CD4-positive, alpha-beta T cell treated with Interleukin-15 for 4 hours (primary cell): ENCODE data around the gene AGBL5.
A peak's percentile ranks its signal among the peaks of the same experiment; 100 is the strongest.

Experiments used
- DNase-seq: peaks from one replicate; pipeline ENCODE4 v3.0.0-alpha.2; 2020; ENCODE audit warnings: low spot score

AGBL5 gene

DNA sequence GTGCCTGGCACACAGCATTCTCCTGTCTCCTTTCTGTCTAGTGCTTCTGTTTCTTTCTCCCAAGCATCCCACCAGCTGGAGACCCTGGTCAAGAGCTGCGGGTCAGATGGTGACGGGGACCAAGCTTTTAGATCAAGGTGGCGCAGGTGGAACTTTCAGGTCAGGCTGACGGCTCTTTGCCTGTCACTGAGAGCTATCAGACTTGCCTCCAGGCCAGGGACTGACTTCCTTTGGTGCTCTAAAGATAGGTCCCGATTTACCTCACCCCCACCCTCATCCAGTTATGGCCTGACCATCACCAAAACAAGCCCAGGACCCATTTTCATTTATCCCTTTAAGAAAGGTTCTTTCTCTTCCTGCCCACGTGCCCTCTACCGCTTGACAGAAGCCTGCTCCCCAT is 25.8 kb downstream of the AGBL5 start:
- DNase-seq: no peak

DNA sequence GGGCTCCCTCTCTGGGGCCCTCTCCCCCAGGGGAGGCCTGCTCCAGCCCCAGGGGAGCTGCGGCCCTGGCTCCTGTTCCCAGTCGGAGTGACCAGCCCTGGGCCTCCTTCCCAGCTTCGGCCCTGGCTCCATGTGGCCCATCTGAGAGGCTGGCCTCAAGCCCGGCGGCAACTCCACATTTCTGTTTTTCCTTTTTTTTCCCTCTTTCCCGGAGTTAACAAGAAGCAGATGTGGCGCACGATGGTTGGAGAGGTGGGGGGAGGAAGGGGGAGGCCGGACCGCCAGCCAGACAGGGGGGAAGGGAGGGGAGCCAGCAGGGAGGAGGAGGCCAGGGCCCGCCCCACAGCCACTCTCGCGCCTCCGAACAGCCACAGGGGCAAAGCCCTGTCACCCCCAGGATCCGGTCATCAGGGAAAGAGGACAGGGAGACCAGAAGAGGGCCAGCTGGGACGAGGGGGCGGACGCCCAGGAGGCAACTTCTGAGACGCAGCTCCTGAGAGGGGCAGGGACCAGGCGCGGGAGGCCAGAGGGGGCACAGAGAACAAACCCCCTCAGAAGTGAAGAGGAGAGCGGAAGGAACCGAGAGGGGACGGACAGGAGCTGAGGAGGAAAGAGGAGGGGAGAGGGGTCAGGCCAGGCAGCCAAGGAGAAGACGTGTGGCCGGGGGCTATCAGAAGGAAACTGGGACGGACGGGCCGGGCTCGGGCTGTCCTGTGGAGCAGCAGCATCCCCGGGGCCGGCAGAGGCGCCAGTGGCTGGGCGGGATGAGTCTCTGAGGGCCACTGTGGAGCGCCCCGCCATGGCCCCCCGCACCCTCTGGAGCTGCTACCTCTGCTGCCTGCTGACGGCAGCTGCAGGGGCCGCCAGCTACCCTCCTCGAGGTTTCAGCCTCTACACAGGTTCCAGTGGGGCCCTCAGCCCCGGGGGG is 27.1 kb downstream of the AGBL5 start, which contains the start of gene EMILIN1:
TSS of gene EMILIN1 (plus strand) at position 349 of the 928 bp plus-strand sequence. CDS start at position 800, 451 bp downstream.
- DNase-seq: no peak

DNA sequence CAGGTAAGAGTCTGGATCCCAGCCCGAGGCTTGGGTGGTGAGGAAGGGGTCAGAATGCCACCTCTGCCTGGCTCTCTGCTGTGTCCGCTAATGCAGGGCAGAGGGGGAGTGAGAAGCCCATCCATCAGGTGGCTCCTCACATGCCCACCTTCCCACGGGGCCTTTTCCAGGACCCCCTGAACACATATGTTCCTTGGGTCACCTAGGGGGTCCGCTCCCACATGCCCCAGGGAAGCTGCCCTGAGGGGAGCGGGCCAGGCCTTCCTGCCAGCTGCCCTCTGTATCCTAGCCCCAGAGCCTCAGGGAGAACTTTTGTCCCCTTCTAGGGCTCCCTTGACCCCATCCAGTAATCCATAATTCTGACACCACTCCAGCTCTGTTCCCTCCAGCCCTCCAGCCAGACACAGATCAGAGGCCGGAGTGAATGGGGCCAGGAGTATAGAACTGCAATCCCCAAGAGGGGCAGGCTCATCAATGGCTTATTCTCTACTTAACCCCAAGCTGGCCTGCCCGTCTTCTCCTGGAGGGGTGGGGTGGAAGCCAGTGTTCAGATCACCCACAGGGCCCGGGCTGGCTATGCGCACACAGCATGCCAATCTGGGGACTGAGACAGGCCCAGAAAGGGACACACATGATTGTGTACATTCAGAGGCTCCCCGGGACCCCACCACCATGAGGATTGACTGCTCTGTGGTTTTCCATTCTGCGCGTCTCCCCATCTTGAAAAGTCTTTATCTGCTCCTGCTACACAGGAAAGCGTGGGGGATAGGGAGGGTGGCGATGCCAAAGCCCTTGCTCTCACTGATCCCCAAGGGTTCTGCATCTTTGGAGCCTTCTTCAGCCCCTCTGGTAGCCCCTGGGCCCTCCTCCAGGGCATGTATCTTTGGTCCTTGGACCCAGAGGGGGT is 28.0 kb downstream of the AGBL5 start:
- DNase-seq: no peak

DNA sequence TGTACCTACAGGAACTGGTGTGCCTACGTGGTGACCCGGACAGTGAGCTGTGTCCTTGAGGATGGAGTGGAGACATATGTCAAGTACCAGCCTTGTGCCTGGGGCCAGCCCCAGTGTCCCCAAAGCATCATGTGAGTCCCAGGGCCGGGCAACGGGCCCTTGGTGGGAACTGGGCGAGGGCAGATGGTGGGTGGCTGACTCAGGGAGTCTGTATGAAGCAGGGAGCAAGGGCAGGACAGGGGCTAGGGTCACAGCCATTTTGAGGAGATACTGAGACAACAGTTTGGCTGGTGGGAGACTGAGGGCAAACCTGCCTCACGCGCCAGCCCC is 28.6 kb downstream of the AGBL5 start:
- no peak for DNase-seq

DNA sequence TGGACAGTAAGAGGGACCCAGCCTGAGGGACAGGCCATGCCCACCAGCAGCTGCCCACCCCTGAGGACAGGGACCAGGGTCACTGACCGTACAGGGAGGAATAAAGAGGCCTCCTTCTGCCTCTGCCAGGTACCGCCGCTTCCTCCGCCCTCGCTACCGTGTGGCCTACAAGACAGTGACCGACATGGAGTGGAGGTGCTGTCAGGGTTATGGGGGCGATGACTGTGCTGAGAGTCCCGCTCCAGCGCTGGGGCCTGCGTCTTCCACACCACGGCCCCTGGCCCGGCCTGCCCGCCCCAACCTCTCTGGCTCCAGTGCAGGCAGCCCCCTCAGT is 29.1 kb downstream of the AGBL5 start:
- no peak for DNase-seq

DNA sequence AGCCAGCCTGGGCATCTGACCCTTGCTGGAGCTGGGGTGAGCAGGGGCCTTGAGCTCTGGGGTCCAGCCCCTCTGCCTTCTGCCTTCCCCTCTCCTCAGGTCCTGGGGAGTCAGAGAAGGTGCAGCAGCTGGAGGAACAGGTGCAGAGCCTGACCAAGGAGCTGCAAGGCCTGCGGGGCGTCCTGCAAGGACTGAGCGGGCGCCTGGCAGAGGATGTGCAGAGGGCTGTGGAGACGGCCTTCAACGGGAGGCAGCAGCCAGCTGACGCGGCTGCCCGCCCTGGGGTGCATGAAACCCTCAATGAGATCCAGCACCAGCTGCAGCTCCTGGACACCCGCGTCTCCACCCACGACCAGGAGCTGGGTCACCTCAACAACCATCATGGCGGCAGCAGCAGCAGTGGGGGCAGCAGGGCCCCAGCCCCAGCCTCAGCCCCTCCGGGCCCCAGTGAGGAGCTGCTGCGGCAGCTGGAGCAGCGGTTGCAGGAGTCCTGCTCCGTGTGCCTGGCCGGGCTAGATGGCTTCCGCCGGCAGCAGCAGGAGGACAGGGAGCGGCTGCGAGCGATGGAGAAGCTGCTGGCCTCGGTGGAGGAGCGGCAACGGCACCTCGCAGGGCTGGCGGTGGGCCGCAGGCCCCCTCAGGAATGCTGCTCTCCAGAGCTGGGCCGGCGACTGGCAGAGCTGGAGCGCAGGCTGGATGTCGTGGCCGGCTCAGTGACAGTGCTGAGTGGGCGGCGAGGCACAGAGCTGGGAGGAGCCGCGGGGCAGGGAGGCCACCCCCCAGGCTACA is 30.7 kb downstream of the AGBL5 start:
- no peak for DNase-seq

DNA sequence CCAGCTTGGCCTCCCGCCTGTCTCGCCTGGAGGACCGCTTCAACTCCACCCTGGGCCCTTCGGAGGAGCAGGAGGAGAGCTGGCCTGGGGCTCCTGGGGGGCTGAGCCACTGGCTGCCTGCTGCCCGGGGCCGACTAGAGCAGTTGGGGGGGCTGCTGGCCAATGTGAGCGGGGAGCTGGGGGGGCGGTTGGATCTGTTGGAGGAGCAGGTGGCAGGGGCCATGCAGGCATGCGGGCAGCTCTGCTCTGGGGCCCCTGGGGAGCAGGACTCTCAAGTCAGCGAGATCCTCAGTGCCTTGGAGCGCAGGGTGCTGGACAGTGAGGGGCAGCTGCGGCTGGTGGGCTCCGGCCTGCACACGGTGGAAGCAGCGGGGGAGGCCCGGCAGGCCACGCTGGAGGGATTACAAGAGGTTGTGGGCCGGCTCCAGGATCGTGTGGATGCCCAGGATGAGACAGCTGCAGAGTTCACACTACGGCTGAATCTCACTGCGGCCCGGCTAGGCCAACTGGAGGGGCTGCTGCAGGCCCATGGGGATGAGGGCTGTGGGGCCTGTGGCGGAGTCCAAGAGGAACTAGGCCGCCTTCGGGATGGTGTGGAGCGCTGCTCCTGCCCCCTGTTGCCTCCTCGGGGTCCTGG is 31.4 kb downstream of the AGBL5 start:
- DNase-seq: no peak

DNA sequence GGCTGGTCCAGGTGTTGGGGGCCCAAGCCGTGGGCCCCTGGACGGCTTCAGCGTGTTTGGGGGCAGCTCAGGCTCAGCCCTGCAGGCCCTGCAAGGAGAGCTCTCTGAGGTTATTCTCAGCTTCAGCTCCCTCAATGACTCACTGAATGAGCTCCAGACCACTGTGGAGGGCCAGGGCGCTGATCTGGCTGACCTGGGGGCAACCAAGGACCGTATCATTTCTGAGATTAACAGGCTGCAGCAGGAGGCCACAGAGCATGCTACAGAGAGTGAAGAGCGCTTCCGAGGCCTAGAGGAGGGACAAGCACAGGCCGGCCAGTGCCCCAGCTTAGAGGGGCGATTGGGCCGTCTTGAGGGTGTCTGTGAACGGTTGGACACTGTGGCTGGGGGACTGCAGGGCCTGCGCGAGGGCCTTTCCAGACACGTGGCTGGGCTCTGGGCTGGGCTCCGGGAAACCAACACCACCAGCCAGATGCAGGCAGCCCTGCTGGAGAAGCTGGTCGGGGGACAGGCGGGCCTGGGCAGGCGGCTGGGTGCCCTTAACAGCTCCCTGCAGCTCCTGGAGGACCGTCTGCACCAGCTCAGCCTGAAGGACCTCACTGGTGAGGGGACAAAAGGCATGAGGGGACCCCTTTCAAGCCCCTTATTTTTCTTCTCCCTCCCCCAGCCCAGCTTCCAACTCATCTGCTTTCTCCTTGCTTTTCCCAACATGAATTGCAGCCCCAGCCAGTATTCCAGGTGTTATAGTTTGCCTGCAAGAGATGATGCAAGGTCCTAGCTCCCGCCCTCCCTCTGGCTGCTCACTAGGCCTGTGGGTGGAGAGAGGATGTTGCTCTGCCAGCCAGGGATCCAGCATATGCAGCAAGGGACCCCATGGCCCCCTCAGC is 32.2 kb downstream of the AGBL5 start:
- no peak for DNase-seq

- no peak for DNase-seq
Measured at GRCh38 chr2:27084297-27085061, 33.0 kb downstream of the AGBL5 start.

GRCh38 chr2:27085062-27085672 is 33.7 kb downstream of the AGBL5 start:
- no peak for DNase-seq

DNA sequence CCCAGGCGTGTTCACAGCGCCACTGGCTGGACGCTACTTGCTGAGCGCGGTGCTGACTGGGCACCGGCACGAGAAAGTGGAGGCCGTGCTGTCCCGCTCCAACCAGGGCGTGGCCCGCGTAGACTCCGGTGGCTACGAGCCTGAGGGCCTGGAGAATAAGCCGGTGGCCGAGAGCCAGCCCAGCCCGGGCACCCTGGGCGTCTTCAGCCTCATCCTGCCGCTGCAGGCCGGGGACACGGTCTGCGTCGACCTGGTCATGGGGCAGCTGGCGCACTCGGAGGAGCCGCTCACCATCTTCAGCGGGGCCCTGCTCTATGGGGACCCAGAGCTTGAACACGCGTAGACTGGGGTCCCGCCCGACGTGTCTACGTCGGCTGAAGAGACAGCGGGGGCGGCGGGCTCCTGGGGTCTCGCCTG is 34.2 kb downstream of the AGBL5 start:
- peak; percentile 32 for DNase-seq

DNA sequence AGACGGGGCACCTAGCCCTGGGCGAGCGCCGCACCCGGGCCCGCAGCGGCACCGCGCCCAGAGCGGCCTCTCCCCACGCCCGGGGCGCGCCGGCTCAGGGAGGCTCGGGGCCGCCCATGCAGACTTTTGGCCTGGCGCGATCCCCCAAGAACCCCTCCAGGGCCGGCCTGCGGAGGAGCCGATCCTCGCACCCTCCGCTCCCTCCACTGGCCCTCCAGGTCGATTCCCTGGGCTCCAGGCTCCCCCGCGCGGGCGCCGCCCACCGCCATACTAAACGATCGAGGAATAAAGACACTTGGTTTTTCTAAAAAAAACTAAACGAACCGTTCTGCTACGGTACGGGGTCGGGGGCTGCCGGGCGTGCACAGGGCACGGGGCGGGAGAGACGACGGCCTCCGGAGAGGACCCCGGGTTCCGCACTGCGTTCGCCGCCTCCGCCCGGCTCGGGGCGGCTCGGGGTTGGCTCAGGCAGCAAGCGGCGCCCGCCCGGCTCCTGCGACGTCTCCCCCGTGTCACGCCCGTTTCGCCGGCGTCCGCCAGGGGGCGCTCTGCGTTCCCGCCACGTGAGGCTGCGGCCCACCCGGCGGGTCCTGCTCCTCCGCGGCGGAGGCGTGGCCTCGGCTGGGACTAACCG is 34.7 kb downstream of the AGBL5 start:
- peak; percentile 98 for DNase-seq

DNA sequence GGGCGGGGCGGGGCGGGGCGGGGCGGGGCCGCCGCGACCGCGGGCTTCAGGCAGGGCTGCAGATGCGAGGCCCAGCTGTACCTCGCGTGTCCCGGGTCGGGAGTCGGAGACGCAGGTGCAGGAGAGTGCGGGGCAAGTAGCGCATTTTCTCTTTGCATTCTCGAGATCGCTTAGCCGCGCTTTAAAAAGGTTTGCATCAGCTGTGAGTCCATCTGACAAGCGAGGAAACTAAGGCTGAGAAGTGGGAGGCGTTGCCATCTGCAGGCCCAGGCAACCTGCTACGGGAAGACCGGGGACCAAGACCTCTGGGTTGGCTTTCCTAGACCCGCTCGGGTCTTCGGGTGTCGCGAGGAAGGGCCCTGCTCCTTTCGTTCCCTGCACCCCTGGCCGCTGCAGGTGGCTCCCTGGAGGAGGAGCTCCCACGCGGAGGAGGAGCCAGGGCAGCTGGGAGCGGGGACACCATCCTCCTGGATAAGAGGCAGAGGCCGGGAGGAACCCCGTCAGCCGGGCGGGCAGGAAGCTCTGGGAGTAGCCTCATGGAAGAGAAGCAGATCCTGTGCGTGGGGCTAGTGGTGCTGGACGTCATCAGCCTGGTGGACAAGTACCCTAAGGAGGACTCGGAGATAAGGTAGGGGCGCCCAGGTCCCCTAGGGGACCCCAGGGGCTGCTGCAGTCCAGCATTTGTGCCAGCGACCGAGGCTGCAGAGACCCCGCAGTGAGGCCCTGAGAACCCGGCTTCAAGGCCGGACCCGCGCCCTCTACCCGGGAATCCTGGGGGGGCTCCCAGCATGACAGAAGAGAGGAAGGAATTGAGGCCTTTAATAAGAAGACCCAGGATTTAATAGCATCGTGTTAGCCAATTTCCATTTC is 35.5 kb downstream of the AGBL5 start, which contains the start of gene KHK:
TSS of gene KHK (plus strand) at position 49 of the 870 bp plus-strand sequence. CDS start at position 537, 488 bp downstream.
- no peak for DNase-seq

DNA sequence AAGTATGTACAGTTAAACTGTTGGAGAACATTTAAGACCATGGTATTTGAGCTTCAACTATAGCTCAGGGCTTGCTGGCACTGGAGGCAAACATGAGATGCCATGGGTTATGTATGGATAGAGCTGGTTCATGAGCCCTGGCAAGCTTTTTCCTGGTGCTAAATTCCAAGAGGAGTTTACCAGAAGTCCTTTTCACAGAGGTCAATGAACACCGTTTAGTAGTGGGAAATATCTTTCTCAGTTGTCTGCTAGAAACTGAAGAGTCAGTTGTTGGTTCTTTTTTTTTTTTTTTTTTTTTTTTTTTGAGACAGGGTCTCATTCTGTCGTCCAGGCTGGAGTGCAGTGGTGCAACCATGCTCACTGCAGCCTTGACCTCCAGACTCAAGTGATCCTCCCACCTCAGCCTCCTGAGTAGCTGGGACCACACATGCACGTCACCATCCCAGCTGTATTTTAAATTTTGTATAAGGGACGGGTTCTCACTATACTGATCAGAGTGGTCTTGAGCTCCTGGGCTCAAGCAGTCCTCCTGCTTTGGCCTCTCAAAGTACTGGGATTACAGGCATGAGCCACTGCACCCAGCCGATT is 36.4 kb downstream of the AGBL5 start:
- no peak for DNase-seq

DNA sequence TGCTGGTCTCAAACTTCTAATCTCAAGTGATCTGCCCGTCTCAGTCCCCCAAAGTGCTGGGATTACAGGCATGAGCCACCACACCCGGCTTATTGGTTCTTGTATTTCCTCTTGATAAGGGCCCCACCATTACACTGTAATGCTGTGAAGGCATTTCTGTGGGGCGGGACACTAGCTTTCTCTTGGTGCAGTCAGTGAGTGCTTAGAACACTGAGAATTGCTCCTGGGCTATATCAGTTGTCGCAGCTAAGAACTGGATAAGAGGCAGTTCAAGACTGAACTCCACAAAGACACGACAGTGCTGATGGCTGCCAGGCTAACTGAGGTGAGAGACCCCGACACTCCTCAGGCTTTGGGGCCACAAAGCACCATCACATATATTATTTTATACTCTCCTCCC is 37.2 kb downstream of the AGBL5 start:
- no peak for DNase-seq

DNA sequence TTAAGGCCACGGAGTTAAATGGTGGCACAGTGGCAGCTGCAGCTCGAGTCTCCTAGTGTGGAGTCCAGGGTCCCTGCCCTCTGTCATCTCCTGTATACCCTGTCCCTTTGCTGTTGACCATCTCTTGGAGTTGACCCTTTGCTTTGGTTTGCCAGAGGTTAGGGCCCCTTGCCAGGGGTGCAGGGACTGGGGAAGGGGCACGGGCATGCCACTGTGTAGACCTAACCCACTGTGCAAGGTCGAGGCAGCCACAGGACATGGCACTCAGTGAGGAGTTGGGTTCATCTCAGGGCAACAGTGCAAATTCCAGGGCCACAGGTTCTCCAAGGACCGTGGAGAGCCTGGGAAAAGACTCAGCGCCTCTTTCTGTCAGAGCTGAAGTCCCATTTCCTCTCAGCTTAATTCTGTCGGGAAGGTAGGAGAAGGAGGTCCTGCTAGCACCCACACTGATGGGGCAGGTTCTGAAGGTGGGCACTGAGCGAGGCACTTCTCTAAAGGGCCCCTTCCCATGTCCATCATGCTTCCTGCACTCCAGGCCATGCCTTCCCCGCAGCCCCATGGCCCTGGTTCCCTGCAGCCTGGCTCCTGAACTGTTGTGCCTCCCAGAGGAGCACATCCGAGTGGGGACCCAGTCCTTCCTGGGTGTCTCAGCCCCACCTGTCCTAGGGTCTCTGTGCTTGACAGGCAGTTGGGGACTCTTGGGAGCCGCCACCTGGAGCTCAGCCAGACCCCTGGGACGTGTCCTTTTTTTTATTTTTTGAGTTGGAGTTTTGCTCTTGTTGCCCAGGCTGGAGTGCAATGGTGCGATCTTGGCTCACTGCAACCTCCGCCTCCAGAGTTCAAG is 37.9 kb downstream of the AGBL5 start:
- DNase-seq: no peak
